DOHH2 (cell line): Measurements from ENCODE around the gene TFB1M.

Experiments
- CTCF ChIP-seq: fragments of 200-600 bp; sonication (generic); IDR thresholded peaks from one replicate; pipeline ENCODE4 v1.5.1; 2014; ENCODE audit warnings: antibody characterized with exemption, mild to moderate bottlenecking, low read depth, low read length; ENCODE audit not compliant: poor library complexity, severe bottlenecking
- EZH2phosphoT487 ChIP-seq: fragments of 200-600 bp; sonication (generic); IDR thresholded peaks from 2 replicates; pipeline ENCODE4 v1.6.1; 2017; ENCODE audit warnings: borderline replicate concordance, mild to moderate bottlenecking, antibody characterized with exemption, low read length, moderate library complexity, mixed read lengths

DNA sequence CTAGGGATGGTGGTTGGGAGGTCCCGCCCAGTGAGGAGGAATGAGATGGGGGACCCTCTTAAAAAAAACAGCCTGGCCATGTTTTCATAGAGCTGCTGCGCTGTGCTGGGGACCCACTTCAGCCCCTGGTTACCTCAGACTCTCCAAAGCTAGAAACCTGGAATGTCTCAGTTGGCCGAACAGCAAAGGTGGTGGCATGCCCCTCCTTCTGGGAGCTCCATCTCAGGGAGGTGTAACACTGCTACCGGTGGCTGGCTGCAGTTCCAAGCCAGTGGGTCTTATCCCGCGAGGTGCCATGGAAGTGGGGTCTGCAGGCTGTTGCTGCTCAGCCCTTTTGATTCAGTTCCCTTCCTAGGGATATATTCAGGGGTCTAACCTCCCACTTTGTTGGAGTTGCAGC, 35.7 kb upstream of the TFB1M start:
- no peak for TF ChIP-seq EZH2phosphoT487
- TF ChIP-seq CTCF: no peak
